Measurements from ENCODE around the gene FBXW7. TPM values are rescaled to one million over a fixed set of nuclear protein-coding genes. Genes with fewer than 3 reads are reported as not detected.

Gene FBXW7

Small RNA genes lying within 50 kb of the gene (small RNA-seq; reads per million reads assigned to genes)
- not detected for gene MIR3140

Measured in skeletal muscle satellite cell (primary cell).